Stimulated activated CD4-positive, alpha-beta T cell treated with anti-CD3 and anti-CD28 coated beads, Interleukin-4, amount 100 ng/mL, for 48 hours (primary cell): Measurements from ENCODE around the gene GPAT3.

Source experiments
- DNase-seq, 2 donors: peaks; one replicate each; pipeline ENCODE4 v3.0.0-alpha.2; 2020; ENCODE audit warnings: low read depth in 2 of 2

GPAT3 gene

GRCh38 chr4:83644677-83645659 lies 109.1 kb downstream of the GPAT3 start:
- DNase-seq = peak in 1 of 2 donors; percentile 9

GRCh38 chr4:83646538-83647239 lies 110.8 kb downstream of the GPAT3 start:
- DNase-seq = no peak

GRCh38 chr4:83651846-83652245 lies 115.9 kb downstream of the GPAT3 start:
- no peak for DNase-seq
